Keratinocyte (primary cell): ENCODE measurements around the gene FAM174B. TPM values are rescaled to one million over a fixed set of nuclear protein-coding genes. Genes with fewer than 3 reads are reported as not detected.

Experiments
- DNase-seq: peaks from one replicate; pipeline ENCODE4 v3.0.0-alpha.2; 2011; ENCODE audit warnings: low read depth, missing footprints, low spot score
- FAIRE-seq: peaks from 2 replicates; lab custom pipeline; 2011; peaks lifted over from hg19 to GRCh38; lab: Jason Lieb, UNC
- H2AFZ ChIP-seq: 2 replicates; pipeline ENCODE4 v1.6.0; 2012; ENCODE audit warnings: low read length, control low read depth, inconsistent platforms; ENCODE audit not compliant: control insufficient read depth
- H3K27ac ChIP-seq: 2 replicates; pipeline ENCODE4 v1.5.1; 2011; ENCODE audit warnings: low read length; ENCODE audit not compliant: control insufficient read depth, insufficient read depth
- H3K27me3 ChIP-seq: 3 replicates; pipeline ENCODE4 v1.6.0; 2011; ENCODE audit warnings: low read length; ENCODE audit not compliant: control insufficient read depth, insufficient read depth; ENCODE audit errors: extremely low read depth
- H3K36me3 ChIP-seq, 2 experiments: 2 replicates in 1 of 2; 3 replicates in 1 of 2; pipeline ENCODE4 v1.5.1; 2011; ENCODE audit warnings: low read length in 2 of 2, mild to moderate bottlenecking in 1 of 2; ENCODE audit not compliant: control insufficient read depth in 2 of 2, insufficient read depth in 2 of 2; ENCODE audit errors: extremely low read depth in 1 of 2
- H3K4me1 ChIP-seq: 3 replicates; pipeline ENCODE4 v1.5.1; 2011; ENCODE audit warnings: low read length; ENCODE audit not compliant: control insufficient read depth, insufficient read depth; ENCODE audit errors: extremely low read depth
- H3K4me2 ChIP-seq: 3 replicates; pipeline ENCODE4 v1.6.0; 2011; ENCODE audit warnings: low read depth, low read length; ENCODE audit not compliant: control insufficient read depth, insufficient read depth; ENCODE audit errors: extremely low read depth
- H3K4me3 ChIP-seq, 3 experiments: fragments of 200-600 bp in 1 of 3; sonication (generic) in 1 of 3; 2 replicates in 2 of 3; 3 replicates in 1 of 3; pipeline ENCODE4 v1.5.1; 2011 to 2016; ENCODE audit warnings: low read length in 3 of 3, mild to moderate bottlenecking in 3 of 3, control low read depth in 2 of 3, inconsistent platforms in 1 of 3, low read depth in 1 of 3, mixed read lengths in 1 of 3, mixed run types in 1 of 3, moderate library complexity in 1 of 3; ENCODE audit not compliant: control insufficient read depth in 2 of 3, insufficient read depth in 2 of 3; ENCODE audit errors: extremely low read depth in 1 of 3
- H3K79me2 ChIP-seq: 2 replicates; pipeline ENCODE4 v1.6.0; 2012; ENCODE audit warnings: low read length; ENCODE audit not compliant: control insufficient read depth, insufficient read depth
- H3K9ac ChIP-seq: 3 replicates; pipeline ENCODE4 v1.6.0; 2011; ENCODE audit warnings: low read length; ENCODE audit not compliant: control insufficient read depth, insufficient read depth; ENCODE audit errors: extremely low read depth
- H3K9me1 ChIP-seq: 3 replicates; pipeline ENCODE4 v1.6.0; 2011; ENCODE audit warnings: low read length; ENCODE audit not compliant: control insufficient read depth, insufficient read depth; ENCODE audit errors: extremely low read depth
- H3K9me3 ChIP-seq: 2 replicates; pipeline ENCODE4 v1.5.1; 2012; ENCODE audit warnings: low read depth, low read length; ENCODE audit not compliant: control insufficient read depth
- H4K20me1 ChIP-seq: 3 replicates; pipeline ENCODE4 v1.6.0; 2011; ENCODE audit warnings: low read length; ENCODE audit not compliant: control insufficient read depth, insufficient read depth; ENCODE audit errors: extremely low read depth
- CTCF ChIP-seq, 3 experiments: IDR thresholded peaks in 1 of 3; conservative IDR thresholded peaks in 1 of 3; optimal IDR thresholded peaks in 1 of 3; 2 replicates in 2 of 3; 3 replicates in 1 of 3; pipeline versions ENCODE3 to v1.5.1; 2011; ENCODE audit warnings: low read length in 3 of 3, mild to moderate bottlenecking in 3 of 3, moderate library complexity in 2 of 3, control low read depth in 1 of 3, inconsistent platforms in 1 of 3; ENCODE audit not compliant: insufficient read depth in 2 of 3; ENCODE audit errors: extremely low read depth in 1 of 3
- EZH2 ChIP-seq: IDR thresholded peaks from one replicate; pipeline ENCODE4 v1.6.1; 2012; ENCODE audit warnings: inconsistent platforms, mild to moderate bottlenecking, low read length, moderate library complexity
- dilution Hi-C: fragments of 300-500 bp; cut with MboI; formaldehyde crosslinking; loops from one replicate; pipeline ENCODE4 v1.7.0; 2020; ENCODE audit warnings: low sequenced_read_pairs; ENCODE audit not compliant: extremely low pct_ligation_motif_present
- polyA plus RNA-seq, 5 experiments: library from polyadenylated mRNA; depleted of rRNA in 3 of 5; stranded (reverse) in 3 of 5; stranded (forward) in 1 of 5; unstranded in 1 of 5; fragments of >200 nt; gene quantifications; 1 replicate in 1 of 5; 2 replicates in 3 of 5; 3 replicates in 1 of 5; pipeline versions ENCODE4 v1.2.1 to v1.2.3, GENCODE V29; 2011 to 2012; ENCODE audit warnings: missing spikeins in 2 of 5, low read depth in 1 of 5, low replicate concordance in 1 of 5

Gene FAM174B
- polyA plus RNA-seq, 1 donor (not counting 4 experiments of a cell fraction or from before 2014, with no cell fraction given), result 0.73 TPM

- H3K9me3 ChIP-seq, result no peaks in the 10 kb centered on the region
- no peak overlapping the region for H3K4me3 ChIP-seq
Measured at GRCh38 chr15:92650966-92651365, 4.6 kb downstream of the FAM174B start.

DNA sequence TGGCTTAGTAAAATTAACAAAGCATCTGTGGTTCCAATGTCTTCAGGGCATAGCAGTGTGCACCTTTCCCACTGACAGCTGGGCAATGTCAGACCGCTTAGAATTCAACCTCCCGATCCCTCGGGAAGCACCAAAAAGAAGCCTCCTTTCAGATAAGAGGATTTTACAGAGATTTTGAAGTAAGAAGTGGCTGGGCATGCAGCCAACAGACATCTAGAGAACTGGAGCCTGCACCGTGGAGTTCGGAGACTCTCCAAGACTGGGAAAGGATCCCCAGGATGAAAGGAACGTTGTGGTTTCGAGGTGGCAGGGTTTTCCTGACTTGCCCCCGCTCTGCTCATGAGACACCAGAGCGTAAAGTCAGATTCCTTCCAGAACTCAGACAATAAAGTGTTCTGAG is 5.3 kb downstream of the FAM174B start:
- H3K36me3 ChIP-seq, result no peaks in the 10 kb centered on the region
- no peak overlapping the region for H2AFZ ChIP-seq
- no peak for FAIRE-seq
- no peak overlapping the region for H3K4me3 ChIP-seq
- no peaks in the 10 kb centered on the region for H3K9me3 ChIP-seq
- no peak overlapping the region for H3K9ac ChIP-seq
- no peak overlapping the region for H3K4me2 ChIP-seq
- no peak overlapping the region for H3K27ac ChIP-seq
- dilution Hi-C loops, result no loop called here
- H3K9me1 ChIP-seq, result no peaks in the 10 kb centered on the region
- H4K20me1 ChIP-seq, result no peaks in the 10 kb centered on the region
- H3K4me1 ChIP-seq, result no peaks in the 10 kb centered on the region
- H3K79me2 ChIP-seq, result no peaks in the 10 kb centered on the region
- DNase-seq, result no peak
- TF ChIP-seq EZH2 (no peak), CTCF (optimal IDR thresholded peaks at IDR 0.05 in 1 of 3, IDR thresholded peaks at IDR 0.05 in 1 of 3, conservative IDR thresholded peaks at IDR 0.05 in 1 of 3; ENCODE audit: extremely low read depth in 1 of 3, insufficient read depth in 2 of 3, low read length in 3 of 3) (no peak)
- peaks cover 12% of the 10 kb centered on the region for H3K27me3 ChIP-seq

More at GRCh38 chr15:92650966-92651365, 4.6 kb downstream of the FAM174B start:
- H3K9me1 ChIP-seq, result no peaks in the 10 kb centered on the region
- FAIRE-seq (no peak), DNase-seq (no peak)
- H3K9ac ChIP-seq, result no peak overlapping the region
- H3K79me2 ChIP-seq, result no peaks in the 10 kb centered on the region
- TF ChIP-seq CTCF (optimal IDR thresholded peaks at IDR 0.05 in 1 of 3, IDR thresholded peaks at IDR 0.05 in 1 of 3, conservative IDR thresholded peaks at IDR 0.05 in 1 of 3; ENCODE audit: extremely low read depth in 1 of 3, insufficient read depth in 2 of 3, low read length in 3 of 3) (no peak), EZH2 (no peak)
- no peaks in the 10 kb centered on the region for H4K20me1 ChIP-seq
- no peak overlapping the region for H2AFZ ChIP-seq
- H3K4me1 ChIP-seq, result no peaks in the 10 kb centered on the region
- no peaks in the 10 kb centered on the region for H3K36me3 ChIP-seq
- H3K27me3 ChIP-seq, result peaks cover 19% of the 10 kb centered on the region
- H3K27ac ChIP-seq, result no peak overlapping the region
- dilution Hi-C loops, result no loop called here
- no peak overlapping the region for H3K4me2 ChIP-seq
